Measurements from ENCODE around the gene URI1. TPM values are rescaled to one million over a fixed set of nuclear protein-coding genes. Genes with fewer than 3 reads are reported as not detected.
A peak's percentile ranks its signal among the peaks of the same experiment; 100 is the strongest.
"Not testable (repeated sequence)": the region's sequence is repeated elsewhere in the genome, so short reads cannot be mapped to it uniquely, and the experiment has no call there.

URI1 gene
- total RNA-seq, 1 experiment from 2014 or later = 71.0 TPM

DNA sequence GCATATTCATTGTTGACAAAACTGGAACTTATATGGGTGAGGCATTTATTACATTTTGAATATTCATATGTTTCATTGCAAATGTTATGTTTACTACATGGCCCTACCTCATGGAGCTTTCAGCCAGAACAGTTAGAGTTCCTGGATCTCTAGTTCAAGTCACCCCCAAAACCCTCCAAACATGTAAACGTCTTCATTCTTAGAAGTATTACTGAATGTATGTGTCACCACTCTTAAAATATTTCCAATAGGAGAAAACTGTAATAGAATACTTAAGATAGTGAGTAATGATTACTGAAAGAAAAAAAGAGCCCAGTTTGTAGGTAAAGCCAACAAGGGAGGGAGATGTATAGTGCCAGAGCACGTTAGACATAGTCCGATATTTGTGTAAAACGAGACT, 23.5 kb downstream of the URI1 start:
- POLR2A ChIA-PET = interaction anchor here (0.6 kb wide), 1 partner anchor 106 kb away, joined by 5 read pairs; no protein-coding TSS in a partner anchor
- Histone ChIP-seq H3K9me3 (ENCODE audit: control insufficient read depth, insufficient read depth, low read depth, low read length) (no peaks in the 10 kb centered on the region), H3K4me3 (ENCODE audit: low read depth in 2 of 2, low read length in 2 of 2) (no peak overlapping the region), H3K36me3 (ENCODE audit: control insufficient read depth, insufficient read depth, low read length) (no peaks in the 10 kb centered on the region), H3K27me3 (ENCODE audit: control insufficient read depth, insufficient read depth, low read length) (no peaks in the 10 kb centered on the region), H3K4me1 (ENCODE audit: control insufficient read depth, insufficient read depth, low read length) (peaks cover 36% of the 10 kb centered on the region), H3K27ac (ENCODE audit: low read length) (peak overlapping the region; percentile 20; the same call in 1 of the 2 replicates)
- DNase-seq (ENCODE audit: low read depth, low spot score) = no peak
- BruUV-seq (replicated peaks) = no TSS peak
- CTCF ChIA-PET = no interaction called here
- intact Hi-C loops (cut with micrococcal nuclease; ENCODE audit: unreplicated experiment) (no loop called here), in situ Hi-C loops (cut with HindIII; ENCODE audit: low pct_unique_long_range_greater_than_20kb, low sequenced_read_pairs) (no loop called here)
- ATAC-seq = no peak
- TF ChIP-seq, protein P1, sequence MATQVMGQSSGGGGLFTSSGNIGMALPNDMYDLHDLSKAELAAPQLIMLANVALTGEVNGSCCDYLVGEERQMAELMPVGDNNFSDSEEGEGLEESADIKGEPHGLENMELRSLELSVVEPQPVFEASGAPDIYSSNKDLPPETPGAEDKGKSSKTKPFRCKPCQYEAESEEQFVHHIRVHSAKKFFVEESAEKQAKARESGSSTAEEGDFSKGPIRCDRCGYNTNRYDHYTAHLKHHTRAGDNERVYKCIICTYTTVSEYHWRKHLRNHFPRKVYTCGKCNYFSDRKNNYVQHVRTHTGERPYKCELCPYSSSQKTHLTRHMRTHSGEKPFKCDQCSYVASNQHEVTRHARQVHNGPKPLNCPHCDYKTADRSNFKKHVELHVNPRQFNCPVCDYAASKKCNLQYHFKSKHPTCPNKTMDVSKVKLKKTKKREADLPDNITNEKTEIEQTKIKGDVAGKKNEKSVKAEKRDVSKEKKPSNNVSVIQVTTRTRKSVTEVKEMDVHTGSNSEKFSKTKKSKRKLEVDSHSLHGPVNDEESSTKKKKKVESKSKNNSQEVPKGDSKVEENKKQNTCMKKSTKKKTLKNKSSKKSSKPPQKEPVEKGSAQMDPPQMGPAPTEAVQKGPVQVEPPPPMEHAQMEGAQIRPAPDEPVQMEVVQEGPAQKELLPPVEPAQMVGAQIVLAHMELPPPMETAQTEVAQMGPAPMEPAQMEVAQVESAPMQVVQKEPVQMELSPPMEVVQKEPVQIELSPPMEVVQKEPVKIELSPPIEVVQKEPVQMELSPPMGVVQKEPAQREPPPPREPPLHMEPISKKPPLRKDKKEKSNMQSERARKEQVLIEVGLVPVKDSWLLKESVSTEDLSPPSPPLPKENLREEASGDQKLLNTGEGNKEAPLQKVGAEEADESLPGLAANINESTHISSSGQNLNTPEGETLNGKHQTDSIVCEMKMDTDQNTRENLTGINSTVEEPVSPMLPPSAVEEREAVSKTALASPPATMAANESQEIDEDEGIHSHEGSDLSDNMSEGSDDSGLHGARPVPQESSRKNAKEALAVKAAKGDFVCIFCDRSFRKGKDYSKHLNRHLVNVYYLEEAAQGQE (IDR thresholded peaks at IDR 0.05; ENCODE audit: insufficient read depth in 1 of 2, low read depth in 2 of 2, low read length in 1 of 2) = no peak
- TF ChIP-seq TCF7L2 (IDR thresholded peaks at IDR 0.05; ENCODE audit: low read depth, low read length) (no peak), POLR2AphosphoS5 (IDR thresholded peaks at IDR 0.05; ENCODE audit: low read depth, low read length) (no peak), SIN3A (IDR thresholded peaks at IDR 0.05; ENCODE audit: borderline replicate concordance, insufficient read depth, low read depth, low read length) (no peak)
- TF ChIP-seq, protein P2, sequence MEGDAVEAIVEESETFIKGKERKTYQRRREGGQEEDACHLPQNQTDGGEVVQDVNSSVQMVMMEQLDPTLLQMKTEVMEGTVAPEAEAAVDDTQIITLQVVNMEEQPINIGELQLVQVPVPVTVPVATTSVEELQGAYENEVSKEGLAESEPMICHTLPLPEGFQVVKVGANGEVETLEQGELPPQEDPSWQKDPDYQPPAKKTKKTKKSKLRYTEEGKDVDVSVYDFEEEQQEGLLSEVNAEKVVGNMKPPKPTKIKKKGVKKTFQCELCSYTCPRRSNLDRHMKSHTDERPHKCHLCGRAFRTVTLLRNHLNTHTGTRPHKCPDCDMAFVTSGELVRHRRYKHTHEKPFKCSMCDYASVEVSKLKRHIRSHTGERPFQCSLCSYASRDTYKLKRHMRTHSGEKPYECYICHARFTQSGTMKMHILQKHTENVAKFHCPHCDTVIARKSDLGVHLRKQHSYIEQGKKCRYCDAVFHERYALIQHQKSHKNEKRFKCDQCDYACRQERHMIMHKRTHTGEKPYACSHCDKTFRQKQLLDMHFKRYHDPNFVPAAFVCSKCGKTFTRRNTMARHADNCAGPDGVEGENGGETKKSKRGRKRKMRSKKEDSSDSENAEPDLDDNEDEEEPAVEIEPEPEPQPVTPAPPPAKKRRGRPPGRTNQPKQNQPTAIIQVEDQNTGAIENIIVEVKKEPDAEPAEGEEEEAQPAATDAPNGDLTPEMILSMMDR (IDR thresholded peaks at IDR 0.05) = no peak

DNA sequence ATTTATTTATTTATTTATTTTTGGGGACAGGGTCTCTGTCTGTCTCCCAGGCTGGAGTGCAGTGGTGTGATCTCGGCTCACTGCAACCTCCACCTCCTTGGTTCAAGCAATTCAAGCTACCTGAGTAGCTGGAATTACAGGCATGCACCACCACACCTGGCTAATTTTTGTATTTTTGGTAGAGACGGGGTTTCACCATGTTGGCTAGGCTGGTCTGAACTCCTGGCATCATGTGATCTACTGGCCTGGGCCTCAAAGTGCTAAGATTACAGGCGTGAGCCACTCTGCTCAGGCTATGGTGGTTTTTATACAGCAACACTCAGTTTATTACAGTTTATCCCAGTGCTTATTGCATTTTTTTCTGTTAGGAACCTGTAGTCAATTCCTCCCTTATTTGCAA, 24.1 kb downstream of the URI1 start:
- POLR2A ChIA-PET; ATAC-seq; in situ Hi-C loops (cut with HindIII; ENCODE audit: low pct_unique_long_range_greater_than_20kb, low sequenced_read_pairs); H3K4me3 ChIP-seq (ENCODE audit: low read depth in 2 of 2, low read length in 2 of 2); H3K9me3 ChIP-seq (ENCODE audit: control insufficient read depth, insufficient read depth, low read depth, low read length); H3K27ac ChIP-seq (ENCODE audit: low read length); BruUV-seq (replicated peaks); H3K27me3 ChIP-seq (ENCODE audit: control insufficient read depth, insufficient read depth, low read length); intact Hi-C loops (cut with micrococcal nuclease; ENCODE audit: unreplicated experiment); DNase-seq (ENCODE audit: low read depth, low spot score); H3K36me3 ChIP-seq (ENCODE audit: control insufficient read depth, insufficient read depth, low read length): not testable (repeated sequence)
- peaks cover 36% of the 10 kb centered on the region for H3K4me1 ChIP-seq (ENCODE audit: control insufficient read depth, insufficient read depth, low read length)
- CTCF ChIA-PET = interaction anchor here (1.4 kb wide), 1 partner anchor 10 kb away, joined by 6 read pairs; no protein-coding TSS in a partner anchor

DNA sequence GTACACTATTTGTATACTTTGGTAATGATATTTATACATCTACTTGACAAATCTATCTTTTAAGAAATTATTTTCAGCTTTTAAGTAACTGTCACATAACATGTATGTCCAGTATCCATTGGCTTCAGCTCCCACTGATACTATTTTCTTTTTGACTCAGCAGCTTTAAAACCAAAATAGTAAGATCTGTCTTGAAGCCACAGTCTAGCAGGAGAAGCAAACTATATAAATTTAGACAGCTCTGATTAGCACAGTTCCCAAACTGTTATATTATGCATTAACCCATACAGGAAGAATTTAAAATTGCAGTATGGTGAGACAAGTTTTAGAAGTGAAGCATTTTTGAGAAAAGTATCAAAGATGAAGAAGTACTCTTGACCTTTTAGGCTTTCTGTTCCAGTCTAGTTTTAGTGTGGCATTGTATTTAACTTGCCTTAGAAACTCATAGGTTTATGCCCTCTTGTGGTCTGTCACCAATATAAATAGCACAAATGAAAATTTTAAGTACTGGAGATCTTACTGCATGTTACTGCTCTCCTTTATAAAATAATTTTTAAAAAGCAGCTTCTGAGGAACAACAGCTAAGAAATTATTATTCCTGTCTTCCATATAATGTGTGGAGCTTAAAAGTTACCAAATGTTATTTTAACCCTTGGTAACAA, 24.7 kb downstream of the URI1 start:
- in situ Hi-C loops (cut with HindIII; ENCODE audit: low pct_unique_long_range_greater_than_20kb, low sequenced_read_pairs) = no loop called here
- ChIA-PET CTCF (interaction anchor here (0.6 to 1.4 kb wide), 2 partner anchors 9 to 530 kb away, joined by 3 to 6 read pairs; no protein-coding TSS in a partner anchor), POLR2A (no interaction called here)
- intact Hi-C loops (cut with micrococcal nuclease; ENCODE audit: unreplicated experiment) = no loop called here
- H3K27me3 ChIP-seq (ENCODE audit: control insufficient read depth, insufficient read depth, low read length) = no peaks in the 10 kb centered on the region
- TF ChIP-seq, protein P2 (IDR thresholded peaks at IDR 0.05) = peak; percentile 59; the same call in 1 of the 2 replicates
- TF ChIP-seq, protein P1 (IDR thresholded peaks at IDR 0.05; ENCODE audit: insufficient read depth in 1 of 2, low read depth in 2 of 2, low read length in 1 of 2) = no peak
- no TSS peak for BruUV-seq (replicated peaks)
- no peaks in the 10 kb centered on the region for H3K9me3 ChIP-seq (ENCODE audit: control insufficient read depth, insufficient read depth, low read depth, low read length)
- no peaks in the 10 kb centered on the region for H3K36me3 ChIP-seq (ENCODE audit: control insufficient read depth, insufficient read depth, low read length)
- DNase-seq (ENCODE audit: low read depth, low spot score) (no peak), ATAC-seq (peak; percentile 65; the same call in 1 of the 2 replicates)
- no peak overlapping the region for H3K4me3 ChIP-seq (ENCODE audit: low read depth in 2 of 2, low read length in 2 of 2)
- H3K27ac ChIP-seq (ENCODE audit: low read length) = no peak overlapping the region
- H3K4me1 ChIP-seq (ENCODE audit: control insufficient read depth, insufficient read depth, low read length) = peaks cover 38% of the 10 kb centered on the region
